Measurements from ENCODE around the gene LRP10. TPM values are rescaled to one million over a fixed set of nuclear protein-coding genes. Genes with fewer than 3 reads are reported as not detected.

LRP10 gene
- polyA plus RNA-seq, 1 donor: 36.5 TPM

DNA sequence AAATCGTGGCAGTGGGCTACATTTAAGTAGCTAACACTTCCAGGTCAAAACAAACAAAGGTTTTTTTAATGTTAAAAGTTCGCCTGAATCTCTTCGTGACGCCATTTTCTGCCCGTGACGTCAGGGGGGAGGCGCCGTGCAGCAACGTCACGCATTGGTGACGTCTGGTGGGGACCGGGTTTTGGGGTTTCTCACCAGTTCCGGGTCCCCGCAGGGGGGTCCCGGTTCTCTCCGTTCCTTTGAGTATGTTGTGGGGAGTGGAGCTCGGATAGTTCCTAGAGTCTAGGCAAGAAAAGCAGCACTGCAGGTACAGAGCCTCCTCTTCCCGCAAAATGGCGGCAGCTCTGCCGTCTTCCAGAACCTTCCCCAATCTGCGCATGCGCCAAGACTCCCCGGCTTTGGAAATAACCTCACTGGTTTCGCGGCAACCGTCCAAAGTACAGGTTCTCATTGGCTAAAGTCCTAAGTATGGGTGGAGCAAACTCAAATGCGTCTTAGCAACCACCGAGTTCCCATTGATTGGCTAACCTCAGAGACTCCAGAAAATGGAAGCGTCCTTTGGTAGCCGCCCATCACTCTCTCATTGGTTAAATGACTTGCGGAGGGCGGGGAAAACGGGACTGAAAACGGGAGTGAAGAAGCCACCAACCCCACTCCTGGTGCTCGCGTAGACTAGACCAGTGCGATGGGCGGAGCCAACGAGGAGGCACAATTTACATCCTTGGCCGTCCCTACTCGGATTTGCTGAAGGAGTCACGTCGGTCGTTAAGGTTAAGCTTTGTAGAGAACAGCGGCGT lies 47.5 kb downstream of the LRP10 start, which contains the start of gene RBM23:
Gene RBM23 (minus strand): TSS at position 346 of the 797 bp plus-strand sequence.
- peak; percentile 100 for DNase-seq (ENCODE audit: low read depth)

DNA sequence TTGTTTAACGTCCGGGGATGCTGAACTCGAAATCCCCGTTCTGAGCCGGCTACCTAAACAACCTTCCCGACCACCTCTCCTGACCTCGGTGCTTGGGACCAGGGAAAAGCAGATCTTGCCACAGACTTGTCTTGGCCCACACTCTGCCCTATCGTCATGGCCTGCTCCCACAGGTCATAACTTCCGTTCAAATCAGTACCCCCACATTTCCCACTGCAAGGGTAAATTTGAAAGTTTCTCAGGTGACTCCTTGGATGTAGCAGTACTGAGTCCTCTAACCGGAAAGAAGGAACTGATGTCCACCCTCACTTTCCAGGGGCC lies 48.0 kb downstream of the LRP10 start:
- no peak for DNase-seq (ENCODE audit: low read depth)

- DNase-seq (ENCODE audit: low read depth): no peak
Observed at GRCh38 chr14:22920697-22921096, 49.2 kb downstream of the LRP10 start.

- no peak for DNase-seq (ENCODE audit: low read depth)
Observed at GRCh38 chr14:22922294-22922693, 50.8 kb downstream of the LRP10 start.

DNA sequence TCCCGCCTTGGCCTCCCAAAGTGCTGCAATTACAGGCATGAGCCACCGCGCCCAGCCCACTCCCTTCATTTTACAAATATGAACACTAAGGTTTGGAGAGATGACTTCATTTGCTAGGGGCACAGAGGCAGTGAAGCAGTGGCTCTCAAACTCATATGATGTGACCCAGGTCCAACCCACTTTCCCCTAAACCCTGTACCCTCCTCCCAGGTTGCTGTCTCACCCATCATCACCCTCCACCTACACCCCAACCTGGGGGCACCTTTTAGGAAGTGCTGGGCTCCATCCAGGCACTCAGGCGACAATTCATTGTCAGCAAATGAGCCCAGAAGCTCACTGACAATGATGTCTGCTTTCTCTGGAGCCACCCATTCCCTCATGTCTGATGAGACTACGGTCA lies 52.2 kb downstream of the LRP10 start:
- no peak for DNase-seq (ENCODE audit: low read depth)

DNA sequence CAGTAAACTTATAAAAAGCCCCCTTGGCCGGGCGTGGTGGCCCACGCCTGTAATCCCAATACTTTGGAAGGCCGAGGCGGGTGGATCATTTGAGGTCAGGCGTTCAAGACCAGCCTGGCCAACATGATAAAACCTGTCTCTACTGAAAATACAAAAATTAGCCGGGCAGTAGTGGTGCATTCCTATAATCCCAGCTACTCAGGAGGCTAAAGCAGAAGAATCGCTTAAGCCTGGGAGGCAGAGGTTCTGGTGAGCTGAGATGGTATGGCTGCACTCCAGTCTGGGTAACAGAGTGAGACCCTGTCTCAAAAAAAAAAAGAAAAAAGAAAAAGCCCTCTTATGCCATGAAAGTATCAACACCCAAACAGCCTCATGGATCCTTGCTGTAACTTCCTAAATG lies 54.0 kb downstream of the LRP10 start:
- no peak for DNase-seq (ENCODE audit: low read depth)

- no peak for DNase-seq (ENCODE audit: low read depth)
Observed at GRCh38 chr14:22926316-22926715, 54.8 kb downstream of the LRP10 start.

DNA sequence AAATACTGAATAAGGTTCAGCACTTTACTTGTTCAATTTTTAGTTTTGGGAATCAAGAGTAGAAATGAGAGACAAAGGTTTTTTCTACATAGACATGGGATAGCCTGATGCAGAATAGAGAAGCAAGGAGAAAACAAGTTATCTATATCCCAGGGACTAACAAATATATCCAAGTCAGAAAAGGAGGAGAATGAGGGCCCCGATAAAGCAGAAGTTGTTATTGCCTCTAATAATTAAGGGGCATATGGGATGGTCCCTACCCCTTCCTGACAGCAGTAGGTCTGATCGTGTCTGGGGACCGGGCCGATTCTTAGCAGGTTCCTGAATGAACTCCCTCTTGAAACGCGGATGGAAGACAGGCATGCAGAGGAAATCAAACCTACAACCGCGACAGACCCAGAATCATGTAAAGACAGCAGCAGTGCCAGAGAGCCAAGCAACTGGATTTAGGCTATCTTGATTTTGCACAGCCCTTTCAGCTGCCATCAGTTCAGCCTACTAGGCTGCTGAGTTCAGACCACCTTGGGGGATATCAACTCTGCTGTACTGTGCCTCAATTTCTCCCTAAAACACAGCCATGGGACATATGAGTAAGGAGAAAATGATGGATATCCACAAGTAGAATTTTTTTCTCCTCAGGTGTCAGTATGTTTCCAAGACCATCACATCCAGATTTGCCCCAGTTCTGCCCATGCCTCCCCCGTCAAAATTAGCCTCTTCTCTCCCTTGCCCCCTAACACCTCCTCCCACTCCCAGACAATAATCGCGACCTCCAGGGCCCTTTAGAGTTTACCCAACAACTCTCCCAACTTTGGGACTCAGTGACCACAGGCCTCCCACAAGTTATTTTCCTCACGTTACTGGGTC lies 56.9 kb downstream of the LRP10 start:
- DNase-seq (ENCODE audit: low read depth): no peak

DNA sequence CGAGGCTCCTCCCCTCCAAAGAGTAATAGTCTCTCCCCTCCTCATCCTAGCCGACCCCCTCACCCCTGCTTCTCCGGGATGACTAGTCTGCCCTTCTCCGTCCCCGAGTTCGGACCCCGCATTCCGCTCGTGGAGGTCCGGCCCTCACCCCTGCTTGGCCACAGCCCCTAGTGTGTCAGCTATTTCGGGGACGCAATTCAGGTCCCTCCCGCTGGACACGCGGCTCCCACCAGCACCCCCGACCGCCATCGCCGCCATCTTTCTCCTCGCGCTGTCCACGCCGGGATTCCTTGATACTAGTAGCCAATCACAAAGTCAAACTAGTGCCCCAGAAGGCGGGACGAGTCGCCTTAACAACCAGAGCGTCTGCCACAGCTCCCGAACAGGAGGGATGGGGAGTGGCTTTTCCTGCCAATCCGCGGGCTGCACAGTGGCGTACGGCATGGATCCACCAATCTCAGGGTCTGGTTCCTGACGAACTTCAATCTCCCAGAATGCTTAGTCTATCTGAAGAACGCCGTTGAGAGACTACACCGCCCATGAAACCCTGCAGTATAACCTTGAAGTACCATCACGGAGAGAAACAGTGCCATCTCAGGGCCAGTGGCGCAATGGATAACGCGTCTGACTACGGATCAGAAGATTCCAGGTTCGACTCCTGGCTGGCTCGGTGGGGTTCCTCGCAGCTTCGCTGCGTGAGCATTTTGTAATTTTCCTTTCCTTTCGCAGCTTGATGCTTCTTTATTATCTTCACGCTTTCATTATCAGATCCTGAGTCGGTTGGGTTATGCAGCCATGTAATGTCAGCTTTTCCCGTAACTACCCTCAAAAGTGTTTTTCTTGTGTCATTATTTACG lies 57.8 kb downstream of the LRP10 start, which contains the start of gene PRMT5:
Gene PRMT5 (minus strand): TSS at position 273 of the 857 bp plus-strand sequence. CDS start 15 bp downstream, at position 258.
- DNase-seq (ENCODE audit: low read depth): peak; percentile 99

DNA sequence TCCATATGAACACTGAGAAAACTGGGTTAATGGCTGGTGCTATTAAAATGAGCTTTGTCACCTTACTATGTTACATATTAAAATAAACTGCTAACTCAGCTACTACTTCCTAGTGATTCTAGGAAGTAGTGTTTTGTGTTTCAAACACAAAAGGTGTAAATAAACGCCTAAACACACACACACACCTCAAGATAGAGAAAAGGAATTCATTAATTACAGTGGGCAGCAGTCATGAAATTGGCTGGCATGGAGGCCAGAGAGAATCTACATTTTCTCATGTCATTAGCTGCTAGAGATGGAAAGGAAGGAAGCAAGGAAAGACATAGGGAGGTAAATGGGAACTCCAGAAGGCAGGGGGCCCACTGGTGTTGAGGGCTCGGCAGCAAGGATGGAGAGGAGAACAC lies 58.4 kb downstream of the LRP10 start:
- no peak for DNase-seq (ENCODE audit: low read depth)

Other genes starting within 250 kb of the LRP10 start
- gene OR6J1, start 227.4 kb upstream of the LRP10 start, polyA plus RNA-seq (ENCODE audit: insufficient read length): 0.13 TPM
- gene OXA1L, start 105.1 kb upstream of the LRP10 start, polyA plus RNA-seq (ENCODE audit: insufficient read length): 250 TPM
- gene SLC7A7, start 56.3 kb upstream of the LRP10 start, polyA plus RNA-seq (ENCODE audit: insufficient read length): 25.7 TPM
- 73.7 TPM for gene MRPL52, start 41.9 kb upstream of the LRP10 start, polyA plus RNA-seq (ENCODE audit: insufficient read length)
- 157 TPM for gene MMP14, start 35.2 kb upstream of the LRP10 start, polyA plus RNA-seq (ENCODE audit: insufficient read length)
- gene REM2, start 11.5 kb downstream of the LRP10 start, polyA plus RNA-seq (ENCODE audit: insufficient read length): 0.24 TPM
- 57.9 TPM for gene RBM23, start 47.4 kb downstream of the LRP10 start, polyA plus RNA-seq (ENCODE audit: insufficient read length)
- 61.0 TPM for gene PRMT5, start 57.6 kb downstream of the LRP10 start, polyA plus RNA-seq (ENCODE audit: insufficient read length)
- 30.2 TPM for gene HAUS4, start 85.3 kb downstream of the LRP10 start, polyA plus RNA-seq (ENCODE audit: insufficient read length)
- gene AJUBA, start 110.8 kb downstream of the LRP10 start, polyA plus RNA-seq (ENCODE audit: insufficient read length): 44.8 TPM
- 11.2 TPM for gene C14orf93, start 138.4 kb downstream of the LRP10 start, polyA plus RNA-seq (ENCODE audit: insufficient read length)
- gene PSMB5, start 163.2 kb downstream of the LRP10 start, polyA plus RNA-seq (ENCODE audit: insufficient read length): 226 TPM
- not detected for gene PSMB11, start 170.5 kb downstream of the LRP10 start, polyA plus RNA-seq (ENCODE audit: insufficient read length)
- 3.8 TPM for gene CDH24, start 185.8 kb downstream of the LRP10 start, polyA plus RNA-seq (ENCODE audit: insufficient read length)
- gene ACIN1, start 223.4 kb downstream of the LRP10 start, polyA plus RNA-seq (ENCODE audit: insufficient read length): 144 TPM
- gene C14orf119, start 223.8 kb downstream of the LRP10 start, polyA plus RNA-seq (ENCODE audit: insufficient read length): 47.4 TPM
- not detected for gene CIROP, start 233.2 kb downstream of the LRP10 start, polyA plus RNA-seq (ENCODE audit: insufficient read length)
- 0.11 TPM for gene CEBPE, start 247.5 kb downstream of the LRP10 start, polyA plus RNA-seq (ENCODE audit: insufficient read length)